Vagina (tissue), 2 donors: ENCODE measurements around the gene DOCK2. TPM values are rescaled to one million over a fixed set of nuclear protein-coding genes. Genes with fewer than 3 reads are reported as not detected.
"Not testable (repeated sequence)": the region's sequence is repeated elsewhere in the genome, so short reads cannot be mapped to it uniquely, and the experiment has no call there.

Experiments used
- DNase-seq, 2 donors: peaks; one replicate each; pipeline ENCODE4 v3.0.0-alpha.2; 2017; ENCODE audit errors: extremely low spot score in 2 of 2
- H3K27ac ChIP-seq: fragments of 200-600 bp; sonication (generic); one replicate; pipeline ENCODE4 v1.5.1; 2019
- H3K27me3 ChIP-seq: fragments of 200-600 bp; sonication (generic); one replicate; pipeline ENCODE4 v1.5.1; 2019
- H3K36me3 ChIP-seq, 2 donors: fragments of 200-600 bp; sonication (generic); one replicate each; pipeline ENCODE4 v1.5.1; 2017 to 2019
- H3K4me1 ChIP-seq: fragments of 200-600 bp; sonication (generic); one replicate; pipeline ENCODE4 v1.5.1; 2019
- H3K4me3 ChIP-seq, 2 donors: fragments of 200-600 bp; sonication (generic); 1 replicate in 1 of 2; 2 replicates in 1 of 2; pipeline ENCODE4 v1.5.1; 2016 to 2019
- H3K9me3 ChIP-seq: fragments of 200-600 bp; sonication (generic); one replicate; pipeline ENCODE4 v1.5.1; 2019
- CTCF ChIP-seq, 3 experiments: fragments of 450-650 bp in 2 of 3; fragments of 200-600 bp in 1 of 3; sonication (generic) in 1 of 3; IDR thresholded peaks; one replicate each; pipeline ENCODE4 v1.5.1; 2017 to 2019; ENCODE audit warnings: antibody characterized with exemption in 3 of 3, mild to moderate bottlenecking in 2 of 3, moderate library complexity in 2 of 3
- POLR2A ChIP-seq, 2 donors: fragments of 450-650 bp; IDR thresholded peaks; one replicate each; pipeline ENCODE4 v1.6.1; 2017; ENCODE audit warnings: antibody characterized with exemption in 2 of 2, mild to moderate bottlenecking in 2 of 2, moderate library complexity in 2 of 2
- POLR2AphosphoS5 ChIP-seq, 2 donors: sonication (generic); formaldehyde crosslinking; IDR thresholded peaks; one replicate each; pipeline ENCODE4 v1.9.0; 2017; ENCODE audit warnings: antibody characterized with exemption in 2 of 2, mild to moderate bottlenecking in 2 of 2, low read depth in 1 of 2; ENCODE audit not compliant: insufficient read depth in 1 of 2
- intact Hi-C: fragments of 100-400 bp; cut with DNase I; formaldehyde crosslinking; loops from one replicate; pipeline ENCODE4 v1.15.1; 2023
- total RNA-seq: library from RNA; depleted of rRNA; stranded (reverse); fragments of >200 nt; gene quantifications from one replicate; pipeline ENCODE4 v1.2.3, GENCODE V29; 2016

The DOCK2 gene
- total RNA-seq, 1 donor from 2014 or later: 18.2 TPM

GRCh38 chr5:170092455-170093101, 455.5 kb downstream of the DOCK2 start:
- Histone ChIP-seq H3K27me3 (no peaks in the 10 kb centered on the region), H3K4me1 (no peaks in the 10 kb centered on the region), H3K4me3 (no peak overlapping the region), H3K27ac (no peak overlapping the region), H3K9me3 (no peaks in the 10 kb centered on the region), H3K36me3 (no peaks in the 10 kb centered on the region)
- no peak for DNase-seq
- intact Hi-C loops: no loop called here
- no peak for TF ChIP-seq POLR2A (IDR thresholded peaks at IDR 0.05)
- no peak for TF ChIP-seq POLR2AphosphoS5 (IDR thresholded peaks at IDR 0.05; ENCODE audit: insufficient read depth in 1 of 2, low read depth in 1 of 2)
- no peak for TF ChIP-seq CTCF (IDR thresholded peaks at IDR 0.05)

- H3K9me3 ChIP-seq, H3K27me3 ChIP-seq, H3K4me1 ChIP-seq, DNase-seq, intact Hi-C loops, H3K27ac ChIP-seq, H3K4me3 ChIP-seq, H3K36me3 ChIP-seq: not testable (repeated sequence)
Measured at GRCh38 chr5:170094329-170094728, 457.3 kb downstream of the DOCK2 start.

GRCh38 chr5:170095646-170096045, 458.6 kb downstream of the DOCK2 start:
- Histone ChIP-seq H3K9me3 (no peaks in the 10 kb centered on the region), H3K4me1 (no peaks in the 10 kb centered on the region), H3K4me3 (no peak overlapping the region), H3K27ac (no peak overlapping the region), H3K27me3 (no peaks in the 10 kb centered on the region), H3K36me3 (no peaks in the 10 kb centered on the region)
- DNase-seq: no peak
- intact Hi-C loops: no loop called here
- TF ChIP-seq POLR2AphosphoS5 (IDR thresholded peaks at IDR 0.05; ENCODE audit: insufficient read depth in 1 of 2, low read depth in 1 of 2): no peak
- no peak for TF ChIP-seq POLR2A (IDR thresholded peaks at IDR 0.05)
- TF ChIP-seq CTCF (IDR thresholded peaks at IDR 0.05): no peak

- Histone ChIP-seq H3K4me1 (no peaks in the 10 kb centered on the region), H3K27me3 (no peaks in the 10 kb centered on the region), H3K36me3 (no peaks in the 10 kb centered on the region), H3K4me3 (no peak overlapping the region), H3K9me3 (no peaks in the 10 kb centered on the region), H3K27ac (no peak overlapping the region)
- intact Hi-C loops: no loop called here
- no peak for TF ChIP-seq POLR2AphosphoS5 (IDR thresholded peaks at IDR 0.05; ENCODE audit: insufficient read depth in 1 of 2, low read depth in 1 of 2)
- TF ChIP-seq POLR2A (IDR thresholded peaks at IDR 0.05): no peak
- TF ChIP-seq CTCF (IDR thresholded peaks at IDR 0.05): no peak
- DNase-seq: no peak
Measured at GRCh38 chr5:170097934-170098333, 460.9 kb downstream of the DOCK2 start.

GRCh38 chr5:170100066-170100943, 463.2 kb downstream of the DOCK2 start:
- Histone ChIP-seq H3K27ac (no peak overlapping the region), H3K36me3 (no peaks in the 10 kb centered on the region), H3K4me1 (no peaks in the 10 kb centered on the region), H3K27me3 (no peaks in the 10 kb centered on the region), H3K9me3 (no peaks in the 10 kb centered on the region), H3K4me3 (no peak overlapping the region)
- intact Hi-C loops: loop anchor here (10.0 kb wide), 1 partner anchor 324 kb away; no protein-coding TSS in a partner anchor
- no peak for DNase-seq
- no peak for TF ChIP-seq POLR2AphosphoS5 (IDR thresholded peaks at IDR 0.05; ENCODE audit: insufficient read depth in 1 of 2, low read depth in 1 of 2)
- TF ChIP-seq CTCF (IDR thresholded peaks at IDR 0.05): peak; percentile 22 to 65 (median 44)
